ENCODE measurements around the gene FGF1.
"Not testable (repeated sequence)": the region's sequence is repeated elsewhere in the genome, so short reads cannot be mapped to it uniquely, and the experiment has no call there.

The FGF1 gene

GRCh38 chr5:142650060-142650459, 35.8 kb downstream of the FGF1 start:
- H3K27ac ChIP-seq = no peak overlapping the region
- no peak for TF ChIP-seq CTCF (IDR thresholded peaks at IDR 0.05)
- H3K4me3 ChIP-seq = no peak overlapping the region
- no peak for DNase-seq (ENCODE audit: low spot score)

GRCh38 chr5:142648108-142648507, 37.8 kb downstream of the FGF1 start:
- not testable (repeated sequence) for H3K4me3 ChIP-seq; DNase-seq (ENCODE audit: low spot score); H3K27ac ChIP-seq

- TF ChIP-seq CTCF (IDR thresholded peaks at IDR 0.05) = no peak
- DNase-seq (ENCODE audit: low spot score) = no peak
- peak overlapping the region; percentile 67 to 95 for H3K27ac ChIP-seq
- peak overlapping the region; percentile 58 for H3K4me3 ChIP-seq
These were observed 40.4 kb downstream of the FGF1 start for GRCh38 chr5:142645456-142645855.

- DNase-seq (ENCODE audit: low spot score) = peak; percentile 85
- Histone ChIP-seq H3K4me3 (peak overlapping the region; percentile 58), H3K27ac (peak overlapping the region; percentile 67 to 95)
- TF ChIP-seq CTCF (IDR thresholded peaks at IDR 0.05) = no peak
These were observed 41.1 kb downstream of the FGF1 start for GRCh38 chr5:142644640-142645361.

- no peak for TF ChIP-seq CTCF (IDR thresholded peaks at IDR 0.05)
- no peak for DNase-seq (ENCODE audit: low spot score)
- Histone ChIP-seq H3K4me3 (no peak overlapping the region), H3K27ac (peak overlapping the region; percentile 67 to 95)
These were observed 41.8 kb downstream of the FGF1 start for GRCh38 chr5:142644127-142644526.

- Histone ChIP-seq H3K27ac (peak overlapping the region; percentile 67 to 95), H3K4me3 (no peak overlapping the region)
- DNase-seq (ENCODE audit: low spot score) = no peak
- no peak for TF ChIP-seq CTCF (IDR thresholded peaks at IDR 0.05)
These were observed 42.3 kb downstream of the FGF1 start for GRCh38 chr5:142643634-142644033.

- H3K27ac ChIP-seq = peak overlapping the region in 1 of 2 donors; percentile 55
- no peak for DNase-seq (ENCODE audit: low spot score)
- no peak overlapping the region for H3K4me3 ChIP-seq
These were observed 43.5 kb downstream of the FGF1 start for GRCh38 chr5:142642427-142642826.

More at GRCh38 chr5:142642427-142642826, 43.5 kb downstream of the FGF1 start:
- no peak for TF ChIP-seq CTCF (IDR thresholded peaks at IDR 0.05)
